AG04449 (cell line): ENCODE measurements around the gene SLC7A1.

Source experiments
- CTCF ChIA-PET: fragments of 350-600 bp; formaldehyde crosslinking; extraction: SDS; loops from one replicate; lab custom pipeline; 2021; ENCODE audit warnings: antibody characterized with exemption; lab: Yijun Ruan, JAX
- POLR2A ChIA-PET: fragments of 400-600, 350-600 bp; formaldehyde crosslinking; extraction: SDS; loops from one replicate; lab custom pipeline; 2020; ENCODE audit warnings: antibody characterized with exemption, inconsistent platforms; lab: Yijun Ruan, JAX
- DNase-seq: peaks from one replicate; pipeline ENCODE4 v3.0.0-alpha.2; 2010; ENCODE audit warnings: low read depth, low spot score
- H3K4me3 ChIP-seq: 2 replicates; pipeline ENCODE4 v1.5.1; 2011; ENCODE audit warnings: low read depth, mild to moderate bottlenecking, control low read depth, low read length
- TF ChIP-seq, protein P1 (sequence below): IDR thresholded peaks from one replicate; pipeline ENCODE4 v1.5.1; 2011; ENCODE audit warnings: mild to moderate bottlenecking, moderate library complexity, low read length, control low read depth, inconsistent platforms; ENCODE audit not compliant: insufficient read depth; ENCODE audit errors: missing control alignments

The SLC7A1 gene

DNA sequence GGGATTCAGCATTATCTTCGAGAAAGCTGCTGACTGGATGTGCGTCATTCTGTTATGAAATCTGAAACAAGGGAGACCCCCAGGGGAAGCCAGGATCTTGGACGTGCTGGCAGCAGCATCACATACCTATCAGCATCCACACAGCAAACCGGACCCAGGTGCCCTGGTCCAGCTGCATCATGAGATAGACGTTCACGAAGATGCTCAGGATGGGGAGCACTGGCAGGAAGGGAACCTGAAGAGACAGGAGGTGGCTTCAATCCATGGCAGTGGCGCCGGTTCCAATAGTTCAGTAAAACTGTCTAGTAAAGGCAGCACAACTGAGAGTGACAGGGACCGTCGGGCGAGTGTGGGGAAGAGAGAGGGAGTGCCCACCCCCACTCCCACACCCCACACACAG lies 79.5 kb downstream of the SLC7A1 start:
- ChIA-PET CTCF (interaction anchor here (7.8 to 14.7 kb wide), 2 partner anchors 7 to 191 kb away, joined by 95 to 278 read pairs; no protein-coding TSS in a partner anchor), POLR2A (no interaction called here)
- TF ChIP-seq, protein P1, sequence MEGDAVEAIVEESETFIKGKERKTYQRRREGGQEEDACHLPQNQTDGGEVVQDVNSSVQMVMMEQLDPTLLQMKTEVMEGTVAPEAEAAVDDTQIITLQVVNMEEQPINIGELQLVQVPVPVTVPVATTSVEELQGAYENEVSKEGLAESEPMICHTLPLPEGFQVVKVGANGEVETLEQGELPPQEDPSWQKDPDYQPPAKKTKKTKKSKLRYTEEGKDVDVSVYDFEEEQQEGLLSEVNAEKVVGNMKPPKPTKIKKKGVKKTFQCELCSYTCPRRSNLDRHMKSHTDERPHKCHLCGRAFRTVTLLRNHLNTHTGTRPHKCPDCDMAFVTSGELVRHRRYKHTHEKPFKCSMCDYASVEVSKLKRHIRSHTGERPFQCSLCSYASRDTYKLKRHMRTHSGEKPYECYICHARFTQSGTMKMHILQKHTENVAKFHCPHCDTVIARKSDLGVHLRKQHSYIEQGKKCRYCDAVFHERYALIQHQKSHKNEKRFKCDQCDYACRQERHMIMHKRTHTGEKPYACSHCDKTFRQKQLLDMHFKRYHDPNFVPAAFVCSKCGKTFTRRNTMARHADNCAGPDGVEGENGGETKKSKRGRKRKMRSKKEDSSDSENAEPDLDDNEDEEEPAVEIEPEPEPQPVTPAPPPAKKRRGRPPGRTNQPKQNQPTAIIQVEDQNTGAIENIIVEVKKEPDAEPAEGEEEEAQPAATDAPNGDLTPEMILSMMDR: no peak
- no peak for DNase-seq
- H3K4me3 ChIP-seq: no peak overlapping the region

DNA sequence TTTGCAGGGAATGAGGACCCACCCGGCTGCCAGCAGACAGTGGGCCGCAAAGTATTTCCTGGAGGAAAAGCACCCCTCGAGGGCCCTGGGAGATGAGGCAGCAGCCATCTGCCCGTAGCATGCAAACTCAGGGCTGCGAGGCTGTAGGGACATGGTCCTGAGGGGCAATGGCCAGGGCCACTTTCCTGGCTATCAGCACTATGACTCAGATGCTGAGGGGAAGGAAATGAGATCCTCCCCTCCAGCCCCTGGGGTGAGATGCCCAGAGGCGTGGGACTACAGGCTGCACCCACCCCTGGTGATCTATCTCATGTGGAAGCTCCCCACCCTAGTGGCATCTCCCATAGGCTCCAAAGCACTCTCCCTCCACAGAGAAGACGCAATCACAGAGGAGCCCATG lies 80.1 kb downstream of the SLC7A1 start:
- H3K4me3 ChIP-seq: no peak overlapping the region
- TF ChIP-seq, protein P1: no peak
- POLR2A ChIA-PET: no interaction called here
- CTCF ChIA-PET: interaction anchor here (7.8 to 14.7 kb wide), 2 partner anchors 7 to 192 kb away, joined by 95 to 278 read pairs; no protein-coding TSS in a partner anchor
- no peak for DNase-seq

DNA sequence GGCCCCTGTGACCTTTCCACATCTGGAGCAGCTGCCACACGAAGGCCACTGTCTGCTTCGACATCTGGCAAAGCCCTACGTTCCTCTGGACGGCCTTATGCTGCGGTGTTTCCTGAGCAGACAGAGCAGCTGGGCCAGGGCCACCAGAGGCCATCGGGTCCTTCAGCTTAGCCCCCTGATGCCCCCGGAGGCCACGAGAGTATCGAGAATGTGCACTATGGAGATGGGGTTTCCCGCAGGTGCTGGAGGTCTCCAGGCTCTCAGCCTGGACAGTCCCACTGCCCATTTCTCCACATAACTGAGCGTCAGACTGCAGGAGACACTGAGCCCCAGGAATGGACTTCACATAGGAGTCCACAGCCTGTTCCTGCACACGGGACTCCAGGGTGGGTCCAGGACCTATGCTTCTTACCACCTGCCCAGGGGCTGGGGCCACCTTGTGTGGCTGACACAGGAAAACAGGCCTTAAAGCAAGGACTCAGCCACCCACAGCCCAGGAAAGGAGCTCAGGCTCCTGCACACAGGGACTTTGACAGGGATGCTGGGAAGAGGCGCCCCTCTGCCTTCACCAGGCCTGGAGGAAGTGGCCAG lies 80.7 kb downstream of the SLC7A1 start:
- CTCF ChIA-PET: interaction anchor here (14.7 kb wide), 1 partner anchor 192 kb away, joined by 278 read pairs; no protein-coding TSS in a partner anchor
- TF ChIP-seq, protein P1: no peak
- no peak overlapping the region for H3K4me3 ChIP-seq
- no peak for DNase-seq
- POLR2A ChIA-PET: no interaction called here

DNA sequence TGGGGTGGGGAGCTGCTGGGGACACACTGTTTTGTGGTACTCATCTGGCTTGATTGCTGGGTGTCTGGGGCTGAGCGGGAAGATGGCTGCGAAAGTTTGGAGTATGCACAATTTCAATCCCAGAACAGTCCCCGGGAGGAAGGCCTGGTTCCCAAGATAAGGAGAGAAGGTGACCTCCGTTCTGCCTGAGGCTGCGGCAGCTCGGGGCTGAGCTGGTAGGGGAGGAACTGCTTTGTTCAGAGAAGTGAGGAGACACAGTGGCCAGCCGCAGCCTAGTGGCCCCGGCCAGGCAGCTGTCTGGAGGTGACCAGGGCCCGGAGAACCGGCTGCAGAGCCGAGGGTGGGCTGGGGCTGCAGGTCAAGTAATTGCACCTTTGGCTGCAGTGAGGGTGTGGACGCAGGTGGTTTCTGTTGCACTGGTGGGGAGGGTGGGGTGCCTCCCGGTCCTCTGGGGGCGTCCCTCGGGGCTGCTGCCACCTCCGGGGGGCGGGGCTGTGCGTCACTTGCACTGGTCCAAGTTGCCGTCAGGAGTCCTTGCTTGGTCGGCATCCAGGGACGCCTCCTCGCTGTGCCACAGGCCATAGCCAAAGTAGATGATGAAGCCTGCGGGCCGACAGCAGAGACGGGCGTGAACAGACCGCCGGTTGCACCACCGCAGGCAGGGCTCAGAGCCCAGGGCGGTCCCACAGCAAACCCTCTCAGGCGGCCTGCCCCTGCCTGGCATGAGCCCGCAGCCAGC lies 81.3 kb downstream of the SLC7A1 start:
- TF ChIP-seq, protein P1: no peak
- no peak overlapping the region for H3K4me3 ChIP-seq
- POLR2A ChIA-PET: no interaction called here
- DNase-seq: no peak
- CTCF ChIA-PET: interaction anchor here (14.7 kb wide), 1 partner anchor 193 kb away, joined by 278 read pairs; no protein-coding TSS in a partner anchor

DNA sequence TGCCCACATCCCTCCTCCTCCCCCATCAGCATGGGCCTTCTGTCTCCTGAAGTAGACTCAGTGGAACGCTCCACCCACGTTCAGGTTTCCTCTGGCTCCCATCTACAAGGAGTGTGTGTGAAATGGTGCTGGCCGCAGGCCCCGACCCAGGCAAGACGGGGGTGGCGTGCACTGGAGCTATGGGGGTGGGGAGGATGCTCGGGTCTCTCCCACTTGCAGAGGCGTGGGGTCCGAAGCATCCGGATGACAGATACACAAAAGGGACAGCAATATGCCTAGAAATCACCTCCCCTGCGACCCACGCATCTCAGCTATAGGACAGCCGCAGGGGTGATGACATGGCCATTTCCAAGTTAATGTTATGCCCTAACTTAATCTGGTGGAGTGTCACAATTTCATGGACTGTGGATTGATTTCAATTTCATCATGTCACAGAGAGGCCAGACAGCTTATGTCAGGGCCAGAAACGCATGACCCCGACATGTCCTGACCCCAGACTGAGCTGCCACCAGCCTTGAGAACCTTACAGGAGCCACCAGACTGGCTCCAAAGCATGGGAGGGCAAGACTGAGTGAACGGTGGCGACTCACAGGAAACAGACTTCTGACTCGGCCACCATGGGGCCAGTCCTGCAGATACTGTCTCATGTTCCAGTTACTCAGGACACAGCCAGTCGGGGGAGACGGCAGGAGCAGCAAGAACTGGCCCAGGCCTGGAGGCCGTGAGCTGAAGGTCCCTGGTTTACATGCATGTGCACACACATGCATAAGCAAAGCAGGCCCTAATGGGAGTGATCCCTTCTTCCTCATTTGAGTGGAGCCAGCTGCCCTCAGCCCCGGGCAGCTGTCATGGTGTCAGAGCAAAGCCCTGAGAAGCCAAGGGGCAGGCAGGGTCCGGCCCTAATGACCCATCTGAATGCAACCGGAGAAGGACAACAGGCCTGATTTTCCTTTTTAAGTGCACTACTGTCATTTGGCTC lies 82.2 kb downstream of the SLC7A1 start:
- H3K4me3 ChIP-seq: no peak overlapping the region
- no peak for DNase-seq
- TF ChIP-seq, protein P1: no peak
- ChIA-PET CTCF (interaction anchor here (0.9 to 14.7 kb wide), 3 partner anchors 9 to 194 kb away, joined by 3 to 278 read pairs (median 3); no protein-coding TSS in a partner anchor), POLR2A (no interaction called here)
